ENCODE data around the gene CPLANE2. TPM values are rescaled to one million over a fixed set of nuclear protein-coding genes. Genes with fewer than 3 reads are reported as not detected.
A peak's percentile ranks its signal among the peaks of the same experiment; 100 is the strongest.
"Not testable (repeated sequence)": the region's sequence is repeated elsewhere in the genome, so short reads cannot be mapped to it uniquely, and the experiment has no call there.

Gene CPLANE2
- total RNA-seq, 1 donor from 2014 or later = 5.8 TPM

- TF ChIP-seq CTCF (IDR thresholded peaks at IDR 0.05; ENCODE audit: insufficient read depth, low read length, severe bottlenecking) = no peak
- peak; percentile 24 for DNase-seq (ENCODE audit: low read depth)
- FAIRE-seq = no peak
- H3K36me3 ChIP-seq (ENCODE audit: control insufficient read depth, insufficient read depth, low read length) = peaks cover 7% of the 10 kb centered on the region
- no peak overlapping the region for H3K4me3 ChIP-seq (ENCODE audit: low read depth, low read length)
- no peaks in the 10 kb centered on the region for H3K27me3 ChIP-seq (ENCODE audit: control insufficient read depth, insufficient read depth, low read length)
Observed at GRCh38 chr1:16248007-16248436, 11.0 kb upstream of the CPLANE2 start.

- FAIRE-seq = no peak
- no peak overlapping the region for H3K4me3 ChIP-seq (ENCODE audit: low read depth, low read length)
- no peaks in the 10 kb centered on the region for H3K27me3 ChIP-seq (ENCODE audit: control insufficient read depth, insufficient read depth, low read length)
- no peak for DNase-seq (ENCODE audit: low read depth)
- H3K36me3 ChIP-seq (ENCODE audit: control insufficient read depth, insufficient read depth, low read length) = peaks cover 7% of the 10 kb centered on the region
- no peak for TF ChIP-seq CTCF (IDR thresholded peaks at IDR 0.05; ENCODE audit: insufficient read depth, low read length, severe bottlenecking)
Observed at GRCh38 chr1:16247441-16247840, 10.5 kb upstream of the CPLANE2 start.

- no peak for DNase-seq (ENCODE audit: low read depth)
Observed at GRCh38 chr1:16246961-16247360, 10.0 kb upstream of the CPLANE2 start.

GRCh38 chr1:16246239-16246638 is 9.3 kb upstream of the CPLANE2 start:
- H3K4me3 ChIP-seq (ENCODE audit: low read depth, low read length); H3K27me3 ChIP-seq (ENCODE audit: control insufficient read depth, insufficient read depth, low read length); H3K36me3 ChIP-seq (ENCODE audit: control insufficient read depth, insufficient read depth, low read length); DNase-seq (ENCODE audit: low read depth); FAIRE-seq: not testable (repeated sequence)

More at GRCh38 chr1:16246961-16247360, 10.0 kb upstream of the CPLANE2 start:
- no peak for TF ChIP-seq CTCF (IDR thresholded peaks at IDR 0.05; ENCODE audit: insufficient read depth, low read length, severe bottlenecking)
- no peaks in the 10 kb centered on the region for H3K27me3 ChIP-seq (ENCODE audit: control insufficient read depth, insufficient read depth, low read length)
- peaks cover 7% of the 10 kb centered on the region for H3K36me3 ChIP-seq (ENCODE audit: control insufficient read depth, insufficient read depth, low read length)
- H3K4me3 ChIP-seq (ENCODE audit: low read depth, low read length) = no peak overlapping the region
- peak; percentile 23 for FAIRE-seq

- DNase-seq (ENCODE audit: low read depth) (no peak), FAIRE-seq (no peak)
- H3K27me3 ChIP-seq (ENCODE audit: control insufficient read depth, insufficient read depth, low read length) = no peaks in the 10 kb centered on the region
- TF ChIP-seq CTCF (IDR thresholded peaks at IDR 0.05; ENCODE audit: insufficient read depth, low read length, severe bottlenecking) = no peak
- peaks cover 4% of the 10 kb centered on the region for H3K36me3 ChIP-seq (ENCODE audit: control insufficient read depth, insufficient read depth, low read length)
- H3K4me3 ChIP-seq (ENCODE audit: low read depth, low read length) = no peak overlapping the region
Observed at GRCh38 chr1:16245476-16246196, 8.7 kb upstream of the CPLANE2 start.

- DNase-seq (ENCODE audit: low read depth) (no peak), FAIRE-seq (no peak)
- H3K36me3 ChIP-seq (ENCODE audit: control insufficient read depth, insufficient read depth, low read length) = peaks cover 3% of the 10 kb centered on the region
- no peak for TF ChIP-seq CTCF (IDR thresholded peaks at IDR 0.05; ENCODE audit: insufficient read depth, low read length, severe bottlenecking)
- no peak overlapping the region for H3K4me3 ChIP-seq (ENCODE audit: low read depth, low read length)
- H3K27me3 ChIP-seq (ENCODE audit: control insufficient read depth, insufficient read depth, low read length) = no peaks in the 10 kb centered on the region
Observed at GRCh38 chr1:16244650-16245285, 7.8 kb upstream of the CPLANE2 start.
